Nucleus accumbens (tissue), 56 donors: Measurements from ENCODE around the gene ARHGAP24.
"Not testable (repeated sequence)": the region's sequence is repeated elsewhere in the genome, so short reads cannot be mapped to it uniquely, and the experiment has no call there.

Source experiments
- DNase-seq, 56 donors: peaks; one replicate each; lab custom pipeline; 2025; lab: John Stamatoyannopoulos, UW

ARHGAP24 gene

DNA sequence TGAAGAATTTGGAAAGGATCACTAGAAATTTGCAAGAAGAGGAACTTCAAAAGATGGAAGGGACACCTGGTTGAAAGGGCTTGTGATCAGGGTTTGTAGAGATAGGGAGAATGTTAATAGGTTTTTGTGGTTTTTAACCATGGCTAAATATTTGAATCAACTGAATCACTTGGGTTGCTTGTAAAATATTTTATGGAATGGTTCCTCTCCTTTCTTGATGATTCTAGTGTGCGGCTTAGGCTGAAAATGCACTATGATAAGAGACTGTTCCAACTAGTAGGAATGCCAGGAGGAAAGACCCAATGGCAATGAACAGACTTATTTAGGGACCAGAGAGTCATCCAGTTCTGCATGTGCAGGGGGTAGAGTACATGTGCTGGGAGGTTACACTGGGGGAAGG is 408.2 kb downstream of the ARHGAP24 start:
- DNase-seq: no peak

DNA sequence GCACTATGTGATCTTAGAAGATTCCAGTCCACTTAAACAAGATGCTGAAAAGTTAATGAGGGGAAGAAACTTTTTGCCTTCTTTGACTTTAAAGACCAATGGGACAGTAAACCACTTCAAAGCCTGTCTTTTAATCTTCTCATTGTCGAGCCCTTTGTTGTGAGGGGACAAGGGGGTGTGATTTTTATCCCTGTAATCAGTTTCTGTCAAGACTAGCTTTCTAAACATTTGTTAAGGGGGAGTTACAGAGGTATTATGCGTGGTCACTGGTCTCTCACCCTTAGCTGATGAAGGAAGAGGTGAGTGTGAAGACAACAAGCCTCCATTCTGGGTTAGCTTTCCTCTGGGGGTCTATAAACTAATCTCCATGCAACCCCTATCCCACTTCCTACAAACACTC is 409.3 kb downstream of the ARHGAP24 start:
- no peak for DNase-seq

DNA sequence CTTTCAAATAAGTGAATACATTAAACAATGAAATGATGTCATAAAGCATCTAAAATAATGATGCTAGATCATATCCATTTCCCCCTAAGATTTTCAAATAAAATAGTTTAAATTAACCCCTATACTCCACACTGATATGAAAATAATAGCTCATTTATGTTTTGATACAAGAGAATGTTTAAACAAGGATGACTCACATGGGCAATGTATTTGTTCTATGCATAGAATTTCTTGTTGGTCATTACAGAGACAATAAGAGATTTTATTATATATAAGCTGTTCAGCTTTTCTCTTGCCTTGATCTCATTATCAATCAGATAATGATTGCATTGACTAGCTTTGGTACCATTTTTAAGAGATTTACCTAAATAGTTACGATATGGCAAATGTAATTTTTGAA is 411.7 kb downstream of the ARHGAP24 start:
- no peak for DNase-seq

DNA sequence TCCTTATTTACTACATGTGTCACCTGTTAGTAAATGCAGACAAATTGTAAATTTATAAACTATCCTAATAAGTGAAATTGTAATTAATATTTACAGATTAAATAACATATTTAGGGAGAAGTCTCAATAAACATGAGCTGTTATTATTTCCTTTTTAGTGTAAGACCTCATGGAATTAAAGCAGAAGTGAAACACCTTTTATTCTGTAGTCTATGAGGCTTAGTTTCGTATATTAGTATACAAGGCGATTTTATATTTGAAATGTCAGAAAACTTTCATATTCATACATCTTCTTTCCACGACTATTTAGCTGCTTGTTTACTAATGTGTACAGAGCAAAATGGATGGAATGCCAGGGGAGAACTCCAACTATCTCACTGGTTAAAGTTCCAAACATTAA is 414.4 kb downstream of the ARHGAP24 start:
- no peak for DNase-seq

DNA sequence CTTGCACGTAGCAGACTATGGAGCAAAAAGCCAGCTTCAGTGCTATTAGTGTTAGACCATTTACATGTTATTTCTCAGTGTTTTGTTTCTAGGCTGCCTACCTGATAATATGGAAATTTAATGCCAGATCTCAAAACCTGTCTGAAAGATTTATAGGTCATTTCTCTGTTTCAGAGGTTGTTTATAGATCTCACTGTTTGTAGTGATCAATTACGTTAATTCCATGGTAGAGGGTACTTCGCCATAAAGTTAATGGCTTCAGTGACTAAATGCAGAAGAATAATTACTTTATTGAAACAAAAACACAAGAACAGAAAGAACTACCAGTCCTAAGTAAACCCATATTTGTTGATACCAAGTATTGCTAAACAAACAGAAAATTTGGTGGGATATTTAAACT is 420.8 kb downstream of the ARHGAP24 start:
- no peak for DNase-seq

DNA sequence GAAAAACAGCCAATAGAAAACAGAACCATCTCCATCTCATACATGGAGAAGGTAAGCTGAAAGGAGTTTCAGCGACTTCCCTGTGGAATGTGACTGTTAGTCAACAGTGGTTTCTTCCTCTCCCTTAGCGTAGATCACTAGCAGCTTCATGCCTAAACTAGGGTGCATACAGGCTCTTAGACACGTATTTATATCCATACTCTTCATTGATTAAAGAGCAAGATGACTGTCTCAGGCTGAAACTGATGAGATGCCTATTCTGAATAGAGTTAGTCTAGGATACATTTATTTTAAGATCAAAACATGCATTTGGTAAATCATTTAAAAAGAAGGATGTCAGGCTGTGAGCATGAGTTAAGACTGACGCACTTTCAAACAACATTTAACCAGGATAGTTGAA is 423.3 kb downstream of the ARHGAP24 start:
- DNase-seq: no peak

DNA sequence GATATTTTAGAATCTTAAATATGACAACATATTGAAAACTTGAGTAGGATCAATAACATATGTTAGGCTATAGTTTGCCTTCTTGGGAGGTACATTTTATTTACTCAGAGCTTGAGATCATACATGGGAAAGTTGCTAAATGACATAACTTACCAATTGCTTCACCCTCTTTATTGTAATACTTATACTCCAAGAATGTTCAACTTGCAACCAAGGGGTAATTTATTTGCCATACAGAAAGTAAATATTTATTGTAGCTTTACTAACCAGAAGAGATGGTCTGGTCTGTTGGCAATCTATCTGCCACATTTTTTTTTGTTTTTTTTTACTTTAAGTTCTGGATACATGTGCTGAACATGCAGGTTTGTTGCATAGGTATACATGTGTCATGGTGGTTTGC is 426.6 kb downstream of the ARHGAP24 start:
- DNase-seq: no peak

DNA sequence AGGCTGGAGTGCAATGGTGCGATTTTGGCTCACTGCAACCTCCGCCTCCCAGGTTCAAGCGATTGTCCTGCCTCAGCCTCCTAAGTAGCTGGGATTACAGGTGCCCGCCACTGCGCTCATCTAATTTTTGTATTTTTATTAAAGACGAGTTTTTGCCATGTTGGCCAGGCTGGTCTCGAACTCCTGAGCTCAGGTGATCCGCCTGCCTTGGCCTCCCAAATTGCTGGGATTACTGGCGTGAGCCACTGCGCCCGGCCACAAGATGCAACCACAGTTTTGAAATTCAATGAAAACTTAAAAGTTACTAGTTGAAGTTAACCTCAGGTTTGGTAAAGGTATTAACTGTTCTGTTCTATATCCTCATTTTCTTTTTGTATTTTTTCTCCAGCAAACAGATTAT is 427.7 kb downstream of the ARHGAP24 start:
- DNase-seq: not testable (repeated sequence)

DNA sequence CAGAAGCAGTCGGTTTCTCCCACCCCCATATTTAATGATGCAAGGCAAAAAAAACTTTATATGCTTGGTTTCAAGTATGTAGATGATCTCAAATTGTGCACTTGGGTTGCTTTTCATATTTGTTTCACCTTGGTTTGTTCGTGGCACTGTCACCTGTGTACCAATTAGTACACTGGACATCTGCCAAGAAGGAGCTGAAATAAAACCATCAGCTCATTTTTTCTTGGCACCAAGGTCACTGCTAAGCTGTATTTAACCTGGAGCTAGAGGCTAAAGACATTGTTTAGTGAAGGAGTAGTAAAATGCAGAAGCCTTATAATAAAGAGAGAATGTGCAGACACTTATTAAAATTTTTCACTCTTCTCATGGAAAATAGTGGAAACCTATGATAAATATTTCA is 430.8 kb downstream of the ARHGAP24 start:
- DNase-seq: no peak

DNA sequence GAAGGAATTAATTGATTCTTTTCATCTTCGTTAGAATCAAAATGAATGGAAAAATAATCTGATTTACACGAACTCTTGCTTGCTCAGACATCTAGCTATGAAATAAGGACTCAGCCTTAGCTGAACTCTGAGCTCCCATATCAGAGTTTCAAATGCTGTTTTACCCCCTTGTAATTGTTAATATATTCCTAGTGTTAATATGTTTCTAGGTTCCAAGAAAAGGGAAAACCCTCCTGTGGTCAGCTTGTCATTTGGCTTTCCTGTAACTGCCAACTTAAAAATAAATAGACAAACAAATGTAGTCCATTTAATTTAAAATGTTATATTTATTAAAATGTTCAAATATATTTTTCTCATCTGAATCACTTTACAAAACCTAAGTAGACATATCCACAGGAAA is 432.1 kb downstream of the ARHGAP24 start:
- DNase-seq: no peak

DNA sequence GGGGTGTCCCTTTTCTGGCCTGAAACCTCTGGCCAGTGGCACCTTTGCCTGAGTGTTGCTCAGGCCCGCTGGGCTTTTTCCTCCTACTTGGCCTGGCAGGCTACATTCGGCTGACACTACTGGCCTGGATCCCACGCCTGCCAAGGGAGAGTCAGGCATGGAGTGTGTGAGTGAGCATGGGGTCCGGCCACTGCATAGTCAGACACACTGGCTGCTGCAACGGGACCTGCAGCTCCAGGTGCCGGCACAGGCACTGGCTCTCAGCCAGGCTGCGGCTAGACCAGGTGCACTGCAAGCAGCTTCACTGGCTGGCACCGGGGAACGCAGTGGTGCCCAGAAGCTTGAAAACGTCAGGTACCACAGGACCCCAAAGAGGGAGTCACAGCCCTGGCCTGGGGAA is 434.9 kb downstream of the ARHGAP24 start:
- peak in 6 of 56 donors; percentile 3 to 21 (median 10) for DNase-seq

DNA sequence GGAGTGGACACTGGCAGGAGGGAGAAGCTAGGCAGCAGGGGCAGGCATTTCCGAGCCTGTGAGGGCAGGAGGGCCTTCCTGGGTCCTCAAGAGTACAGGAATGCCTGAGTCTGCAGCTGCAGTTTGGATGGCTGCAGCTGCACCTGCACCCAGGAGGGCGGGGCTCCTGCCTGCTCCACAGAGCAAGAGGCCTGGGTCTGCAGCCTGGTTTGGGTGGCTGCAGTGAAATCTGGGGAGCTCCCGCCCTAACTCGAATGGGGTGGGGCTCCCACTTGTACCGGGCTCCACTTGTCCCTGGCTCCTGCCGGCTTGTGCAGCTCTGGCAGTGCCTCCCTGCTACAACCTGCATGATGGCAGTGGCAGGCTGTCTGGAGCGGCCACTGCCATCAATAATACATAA is 436.0 kb downstream of the ARHGAP24 start:
- DNase-seq: no peak

DNA sequence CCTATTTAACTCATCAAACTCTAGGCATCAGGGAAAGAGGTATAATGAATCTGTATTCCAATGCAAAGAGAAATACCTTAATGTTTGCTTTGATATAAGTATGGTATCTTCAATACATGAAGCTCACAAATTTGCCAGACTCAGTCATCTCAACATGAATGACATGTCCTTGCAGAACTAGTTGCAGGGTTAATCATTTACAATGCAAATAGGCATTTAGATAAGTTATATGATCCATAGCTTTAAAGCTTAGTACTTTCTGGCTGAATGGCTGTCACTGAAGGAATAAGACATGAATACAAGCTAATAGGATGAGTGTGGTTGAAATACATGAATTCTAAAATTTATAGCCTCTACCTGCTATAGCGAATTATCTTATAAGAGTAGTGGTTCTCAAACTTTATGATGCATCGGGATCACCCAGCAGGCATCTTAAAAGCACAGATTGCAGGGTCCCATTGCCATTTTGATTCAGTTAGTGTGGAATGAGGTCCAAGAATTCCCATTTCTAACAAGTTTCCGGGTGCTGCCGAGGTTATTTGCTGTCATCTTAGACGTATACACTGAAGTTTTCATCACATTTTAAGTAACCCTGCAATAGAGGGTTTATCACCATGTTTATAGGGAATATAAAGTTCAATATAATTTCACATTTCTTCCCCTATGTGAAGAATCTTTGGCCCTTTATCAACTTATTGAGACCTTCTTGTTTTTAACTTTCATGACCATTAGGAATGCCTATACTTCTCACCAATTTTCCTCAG is 439.2 kb downstream of the ARHGAP24 start:
- no peak for DNase-seq

DNA sequence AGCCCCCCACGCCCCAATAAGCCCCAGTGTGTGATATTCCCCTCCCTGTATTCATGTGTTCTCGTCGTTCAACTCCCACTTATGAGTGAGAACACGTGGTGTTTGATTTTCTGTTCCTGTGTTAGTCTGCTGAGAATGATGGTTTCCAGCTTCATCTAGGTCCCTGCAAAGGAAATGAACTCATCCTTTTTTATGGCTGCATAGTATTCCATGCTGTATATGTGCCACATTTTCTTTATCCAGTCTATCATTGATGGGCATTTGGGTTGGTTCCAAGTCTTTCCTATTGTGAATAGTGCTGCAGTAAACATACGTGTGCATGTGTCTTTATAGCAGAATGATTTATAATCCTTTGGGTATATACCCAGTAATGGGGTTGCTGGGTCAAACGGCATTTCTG is 440.6 kb downstream of the ARHGAP24 start:
- not testable (repeated sequence) for DNase-seq

DNA sequence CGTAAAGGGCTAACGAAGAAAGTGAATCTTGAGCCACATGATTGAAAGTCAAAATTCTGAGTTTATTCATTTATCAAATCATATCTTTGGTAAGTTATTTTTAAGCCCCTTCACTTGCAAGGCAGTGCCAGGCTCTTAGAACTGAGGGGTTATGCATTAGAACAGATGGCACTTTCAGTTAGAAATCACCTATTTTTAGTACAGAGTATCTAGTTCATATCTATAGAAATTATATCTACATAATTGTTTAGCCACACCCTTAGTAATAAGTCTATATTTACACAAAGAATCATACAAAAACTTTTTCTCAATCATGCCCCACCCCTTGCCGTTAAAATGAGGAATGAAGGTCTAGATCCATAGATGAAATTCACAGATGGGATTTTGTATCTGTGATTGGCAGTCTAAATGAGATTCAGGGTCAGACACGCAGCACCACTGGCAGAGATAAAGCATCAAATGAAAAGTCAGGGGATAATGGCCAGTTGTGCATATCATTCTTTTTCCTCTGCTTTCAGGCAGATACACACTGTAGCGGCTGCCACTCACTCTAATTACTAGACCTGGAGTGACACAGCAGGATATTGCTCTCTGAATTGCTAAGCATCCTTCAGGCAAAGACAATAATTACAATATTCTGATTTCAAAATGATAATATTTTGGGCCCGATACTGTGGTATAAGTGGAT is 444.4 kb downstream of the ARHGAP24 start:
- no peak for DNase-seq

DNA sequence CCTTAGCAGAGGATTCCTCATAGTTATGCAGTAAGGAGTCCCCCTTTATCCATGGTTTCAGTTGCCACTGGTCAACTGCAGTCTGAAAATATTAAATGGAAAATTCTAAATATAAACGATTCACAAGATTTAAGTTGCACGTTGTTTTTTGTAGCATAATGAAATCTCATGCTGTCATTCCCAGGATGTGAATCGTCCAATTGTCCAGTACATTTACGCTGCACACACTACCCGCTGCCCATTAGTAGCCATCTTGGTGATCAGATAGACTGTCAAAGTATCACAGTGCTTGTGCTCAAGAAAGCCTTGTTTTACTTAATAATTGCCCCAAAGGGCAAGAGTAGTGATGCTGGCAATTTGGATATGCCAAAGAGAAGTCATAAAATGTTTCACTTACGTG is 450.1 kb downstream of the ARHGAP24 start:
- DNase-seq: no peak

DNA sequence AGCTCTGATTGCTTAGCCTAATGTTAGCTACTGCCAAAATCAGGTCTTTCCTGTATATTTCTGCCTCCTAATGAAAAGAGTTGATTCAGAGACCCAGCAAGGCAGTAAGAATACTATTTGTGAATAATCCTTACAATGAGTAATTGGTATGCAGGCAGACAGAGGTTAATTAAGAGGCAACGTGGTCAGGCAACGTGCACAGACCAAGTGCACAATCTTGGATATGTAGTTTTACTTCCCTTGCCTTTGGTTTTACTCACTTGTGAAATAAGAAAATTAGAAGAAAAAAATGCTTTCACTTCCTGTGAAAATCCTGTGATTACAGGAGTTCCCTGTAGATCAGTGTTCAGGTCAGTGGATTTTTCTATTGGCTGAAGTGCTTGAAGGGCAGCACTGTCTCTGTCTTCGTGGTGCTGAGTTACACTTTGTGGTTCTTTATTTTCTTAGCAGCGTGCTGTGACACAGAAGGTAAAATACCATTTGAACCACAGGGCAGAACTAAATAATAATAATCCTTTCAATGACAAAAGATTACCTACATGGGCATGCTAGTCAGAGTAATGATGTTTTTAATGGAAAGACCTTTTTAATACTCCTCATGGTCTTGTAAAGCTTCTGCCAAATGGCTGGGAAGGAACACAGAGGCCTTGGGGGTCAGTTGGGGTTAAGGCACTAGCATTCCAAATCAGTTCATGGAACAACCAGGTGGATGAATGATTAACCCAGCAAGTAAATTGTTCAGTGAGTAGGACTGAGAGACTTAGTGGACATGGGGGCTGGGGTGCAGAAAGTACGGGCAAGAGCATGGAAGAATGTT is 454.0 kb downstream of the ARHGAP24 start:
- no peak for DNase-seq

DNA sequence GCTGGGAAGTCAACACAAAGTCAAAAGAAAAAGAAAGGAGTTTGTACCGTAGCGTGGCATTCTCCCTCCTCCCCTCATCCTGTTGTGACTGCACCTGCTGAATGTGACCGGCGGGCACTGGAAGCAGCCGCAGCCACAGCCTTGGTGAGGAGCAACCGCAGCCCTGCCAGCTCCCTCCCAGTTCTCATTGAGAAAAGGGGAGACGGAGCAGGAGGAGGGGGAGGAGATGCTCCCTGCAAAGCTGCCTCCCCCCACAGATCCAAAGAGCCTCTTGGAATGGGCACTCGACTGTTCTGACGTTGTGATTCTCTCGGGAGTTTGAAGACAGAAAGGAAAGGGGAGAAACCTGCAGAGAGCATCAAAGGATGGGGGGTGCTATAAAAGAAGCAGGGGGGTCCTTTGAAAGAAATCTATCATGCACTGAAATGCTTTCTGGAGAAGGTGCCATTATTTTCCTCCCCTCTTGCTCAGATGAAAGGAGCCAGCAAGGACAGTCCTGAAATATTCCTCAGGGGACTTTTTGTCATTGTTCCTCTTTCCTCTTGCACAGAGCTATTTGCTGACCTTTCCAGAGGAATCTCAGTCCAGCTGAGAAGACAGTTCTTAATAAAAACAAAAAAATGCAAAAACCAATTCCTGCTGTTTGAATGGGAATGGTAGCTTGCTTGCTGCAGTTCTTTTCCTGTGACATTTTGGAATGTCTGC is 455.2 kb downstream of the ARHGAP24 start:
- DNase-seq: peak in 2 of 56 donors; percentile 2

DNA sequence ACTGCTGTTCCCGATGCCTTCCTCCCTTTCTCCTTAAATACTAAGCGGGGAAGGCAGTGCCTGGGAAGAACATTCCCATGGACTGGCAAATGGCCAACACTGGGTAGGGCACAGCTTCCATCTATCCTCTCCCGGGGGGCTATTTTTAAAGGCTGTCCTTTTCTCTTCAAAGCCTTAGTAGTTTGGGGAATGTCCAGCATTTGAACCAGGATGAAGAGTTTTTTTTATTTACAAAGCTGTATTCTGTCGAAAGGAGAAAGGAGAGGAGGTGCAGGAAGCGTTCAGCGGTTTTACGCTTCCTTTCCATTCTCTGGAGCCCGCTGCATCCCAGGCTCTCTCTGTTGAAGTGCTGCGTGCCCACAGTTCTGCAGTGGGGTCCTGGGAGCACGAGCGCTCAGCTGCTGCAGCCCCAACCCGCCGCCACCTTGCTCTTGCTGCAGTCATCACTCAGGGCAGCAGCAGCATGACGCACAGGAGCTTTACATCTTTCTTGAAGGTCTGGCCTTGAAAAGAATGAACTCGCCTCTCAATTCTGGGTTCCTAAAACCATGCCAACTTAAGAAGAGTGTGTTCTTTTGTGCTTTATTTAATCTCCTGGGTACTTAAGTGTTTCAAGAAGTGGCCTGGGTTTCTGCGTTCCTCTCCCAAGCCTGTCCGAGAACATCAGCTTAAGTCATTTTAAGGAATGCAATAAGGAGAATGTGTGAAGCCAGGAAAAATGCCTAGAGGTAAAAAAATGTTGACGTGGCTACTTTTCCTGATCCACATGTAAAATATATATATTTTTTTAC is 457.7 kb downstream of the ARHGAP24 start:
- peak in 3 of 56 donors; percentile 3 to 11 (median 8) for DNase-seq

DNA sequence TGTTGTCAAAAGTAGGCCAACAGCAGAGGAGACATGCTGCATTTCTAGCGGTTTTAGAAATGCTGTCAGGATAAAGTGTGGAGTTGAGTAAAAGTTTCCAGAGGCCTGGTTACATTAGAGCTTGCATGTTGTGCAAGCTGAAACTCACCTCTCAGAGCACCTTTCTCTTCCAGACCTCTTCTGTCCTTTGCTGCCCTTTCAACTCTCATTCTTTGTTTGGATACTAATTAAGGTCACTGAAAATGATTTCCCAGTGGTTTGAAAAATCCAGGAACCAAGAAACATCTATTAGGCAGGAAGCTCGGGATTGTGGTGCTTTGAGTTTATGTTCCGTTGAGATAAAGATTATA is 458.3 kb downstream of the ARHGAP24 start:
- no peak for DNase-seq
